ENCODE measurements around the gene DLG2. TPM values are rescaled to one million over a fixed set of nuclear protein-coding genes. Genes with fewer than 3 reads are reported as not detected.

The DLG2 gene
- total and polyA plus RNA-seq, 2 of the 4 experiments (the other 2 are of a cell fraction), result 0.31 to 0.36 TPM

- H3K79me1 ChIP-seq (ENCODE audit: low read depth in 1 of 2, low read length in 2 of 2), result no peaks in the 10 kb centered on the region
- ChIA-PET POLR2A (ENCODE audit: unreplicated experiment) (no interaction called here), CTCF (interaction anchor here (1.3 to 1.7 kb wide), 2 partner anchors 15 to 18 kb away, joined by 3 to 6 read pairs; no protein-coding TSS in a partner anchor)
- no peak overlapping the region for H3K27ac ChIP-seq (ENCODE audit: insufficient read depth, low read length)
- DNase-seq (no peak), ATAC-seq (ENCODE audit: low read depth) (no peak)
- intact Hi-C loops (cut with micrococcal nuclease) (no loop called here), dilution Hi-C loops (cut with HindIII; ENCODE audit: low sequenced_read_pairs, unreplicated experiment) (no loop called here), in situ Hi-C loops (cut with MboI; ENCODE audit: low sequenced_read_pairs) (no loop called here)
- peak overlapping the region; percentile 54; the same call in 1 of the 2 replicates for H2BK20ac ChIP-seq (ENCODE audit: low read depth, low read length)
- peak overlapping the region; percentile 72; the same call in 1 of the 2 replicates for H2BK120ac ChIP-seq (ENCODE audit: low read depth, low read length)
- H3K9me3 ChIP-seq (ENCODE audit: control insufficient read depth, insufficient read depth, low read length), result no peaks in the 10 kb centered on the region
- no peaks in the 10 kb centered on the region for H4K20me1 ChIP-seq (ENCODE audit: insufficient read depth, low read length)
- H3K4me1 ChIP-seq (ENCODE audit: control insufficient read depth, insufficient read depth, low read length), result peaks cover 3% of the 10 kb centered on the region
- H2BK5ac ChIP-seq (ENCODE audit: low read depth, low read length, poor library complexity, severe bottlenecking), result no peak overlapping the region
- H3K4ac ChIP-seq (ENCODE audit: low read depth, low read length), result peak overlapping the region; percentile 72; the same call in 1 of the 2 replicates
- H3K14ac ChIP-seq (replicated peaks; ENCODE audit: low read depth, low read length), result 0 out of 2 replicates have a peak overlapping the region, but pooled peaks have one; percentile 30
- no peak overlapping the region for H2AK9ac ChIP-seq (replicated peaks; ENCODE audit: low read depth, low read length, poor library complexity)
- no peak overlapping the region for H3K4me2 ChIP-seq (ENCODE audit: low read depth, low read length)
- no peaks in the 10 kb centered on the region for H3K27me3 ChIP-seq (ENCODE audit: control insufficient read depth, insufficient read depth, low read length)
- no peak overlapping the region for H3K18ac ChIP-seq (ENCODE audit: low read depth, low read length)
- peaks cover 3% of the 10 kb centered on the region; the same call in 1 of the 2 replicates for H3K9me1 ChIP-seq (ENCODE audit: insufficient read depth, low read length)
- H3K36me3 ChIP-seq (ENCODE audit: control insufficient read depth, insufficient read depth, low read length), result no peaks in the 10 kb centered on the region
- H2AFZ ChIP-seq (replicated peaks; ENCODE audit: low read length, poor library complexity), result no peak overlapping the region
- H2AK5ac ChIP-seq (ENCODE audit: low read depth, low read length), result no peak overlapping the region
- H3K23ac ChIP-seq (ENCODE audit: low read depth, low read length), result peak overlapping the region; percentile 39; the same call in 1 of the 2 replicates
- H3K9ac ChIP-seq (ENCODE audit: low read depth, low read length), result no peak overlapping the region; the same call in 1 of the 2 replicates
- BruUV-seq (replicated peaks), result no TSS peak
- H3K4me3 ChIP-seq (ENCODE audit: insufficient read depth, low read depth, low read length), result no peak overlapping the region
- 0 out of 2 replicates have a peak overlapping the region, but pooled peaks have one; percentile 61 for H4K91ac ChIP-seq (ENCODE audit: insufficient read depth, low read depth, low read length)
- TF ChIP-seq MXI1 (IDR thresholded peaks at IDR 0.05; ENCODE audit: borderline replicate concordance, low read depth, low read length), result no peak
- TF ChIP-seq MAFK (IDR thresholded peaks at IDR 0.05; ENCODE audit: low read depth, low read length), result no peak
- TF ChIP-seq FOS (IDR thresholded peaks at IDR 0.05; ENCODE audit: low read depth, low read length), result no peak
- no peak for TF ChIP-seq RFX5 (IDR thresholded peaks at IDR 0.05; ENCODE audit: low read depth, low read length)
- no peak for TF ChIP-seq USF2 (IDR thresholded peaks at IDR 0.05; ENCODE audit: low read depth, low read length)
- TF ChIP-seq CTCF (conservative IDR thresholded peaks at IDR 0.05; ENCODE audit: low read depth, low read length), result no peak
- TF ChIP-seq MAZ (IDR thresholded peaks at IDR 0.05; ENCODE audit: borderline replicate concordance, low read depth, low read length), result no peak
- TF ChIP-seq ELK1 (IDR thresholded peaks at IDR 0.05; ENCODE audit: borderline replicate concordance, low read depth, low read length), result no peak
- no peak for TF ChIP-seq RAD21 (IDR thresholded peaks at IDR 0.05; ENCODE audit: low read length)
- no peak for TF ChIP-seq CEBPB (IDR thresholded peaks at IDR 0.05; ENCODE audit: low read depth, low read length)
- TF ChIP-seq BHLHE40 (IDR thresholded peaks at IDR 0.05; ENCODE audit: low read depth, low read length), result no peak
- no peak for TF ChIP-seq RCOR1 (IDR thresholded peaks at IDR 0.05; ENCODE audit: insufficient replicate concordance, low read length)
- no peak for TF ChIP-seq NFE2L2 (IDR thresholded peaks at IDR 0.05; ENCODE audit: low read depth, low read length)
- no peak for TF ChIP-seq CHD1 (IDR thresholded peaks at IDR 0.05; ENCODE audit: low read depth, low read length)
- no peak for TF ChIP-seq SMC3 (IDR thresholded peaks at IDR 0.05; ENCODE audit: low read depth, low read length)
- no peak for TF ChIP-seq POLR2A (IDR thresholded peaks at IDR 0.05; ENCODE audit: low read depth, low read length)
- peak overlapping the region; percentile 1 to 37; a peak in 1 of 4 replicates for H4K8ac ChIP-seq (ENCODE audit: low read depth in 2 of 2, low read length in 2 of 2)
- H4K5ac ChIP-seq (ENCODE audit: low read depth, low read length), result no peak overlapping the region
- no peak overlapping the region for H2BK15ac ChIP-seq (ENCODE audit: low read depth, low read length)
- H3K56ac ChIP-seq (ENCODE audit: extremely low read depth, insufficient read depth, low read length), result no peak overlapping the region
Measured at GRCh38 chr11:83540728-83541127, 2086.4 kb downstream of the DLG2 start.

Measured in IMR-90 (cell line).